GM19395 (cell line): Measurements from ENCODE around the gene AFG3L2.
A peak's percentile ranks its signal among the peaks of the same experiment; 100 is the strongest.

Experiments
- ATAC-seq: cut with Tn5 transposase; IDR thresholded peaks from one replicate; pipeline ENCODE4 v1.9.1; 2021; ENCODE audit warnings: mild to moderate bottlenecking, moderate library complexity; ENCODE audit not compliant: unreplicated experiment

The AFG3L2 gene

DNA sequence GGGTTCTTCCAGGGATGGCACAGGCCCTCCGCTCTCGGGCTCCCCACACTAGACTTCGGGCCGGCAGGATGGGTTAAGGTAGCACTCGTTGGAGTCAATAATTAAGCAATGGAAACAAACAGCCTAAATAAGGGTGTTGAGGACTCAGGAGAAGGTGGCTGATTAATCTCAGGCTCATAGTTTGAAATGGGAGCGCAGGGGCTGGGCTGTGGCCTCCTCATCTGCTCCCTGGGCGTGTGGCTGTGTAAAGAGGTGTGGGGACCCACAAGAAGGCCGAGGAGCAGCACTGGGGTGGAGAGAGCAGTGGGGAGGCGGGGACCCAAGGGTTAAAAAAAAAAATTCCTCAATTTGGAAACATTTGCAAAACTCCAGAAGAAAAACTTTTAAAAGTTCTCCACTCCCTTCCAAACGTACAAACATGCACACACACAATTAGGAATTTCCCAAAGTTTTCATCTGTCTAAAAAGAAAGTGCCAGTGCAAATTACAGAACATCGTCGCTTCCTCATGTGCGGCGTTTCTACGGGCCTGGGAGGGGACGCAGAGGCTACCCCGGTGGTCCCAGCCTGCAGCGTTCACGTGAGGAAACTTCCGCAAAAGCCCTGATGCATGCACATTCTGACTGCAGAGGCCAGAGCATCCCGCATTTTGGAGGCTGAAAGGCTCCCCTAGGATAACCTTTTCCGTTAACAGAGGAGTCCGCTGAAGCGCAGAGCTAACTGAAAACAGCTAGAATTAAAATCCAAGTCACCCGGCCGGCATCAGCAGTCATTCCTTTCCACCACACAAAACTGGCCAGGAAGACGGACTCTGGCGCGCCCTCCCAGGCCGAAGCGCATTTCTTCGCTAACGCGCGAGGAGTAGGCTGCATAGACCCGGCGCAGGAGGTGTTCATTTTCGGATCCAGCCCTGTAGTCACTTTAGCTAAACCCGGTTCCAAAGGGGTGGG, 70.0 kb downstream of the AFG3L2 start:
- ATAC-seq = peak; percentile 12

- no peak for ATAC-seq
Observed at GRCh38 chr18:12305930-12306629, 70.9 kb downstream of the AFG3L2 start.

- no peak for ATAC-seq
Observed at GRCh38 chr18:12305211-12305610, 71.8 kb downstream of the AFG3L2 start.

DNA sequence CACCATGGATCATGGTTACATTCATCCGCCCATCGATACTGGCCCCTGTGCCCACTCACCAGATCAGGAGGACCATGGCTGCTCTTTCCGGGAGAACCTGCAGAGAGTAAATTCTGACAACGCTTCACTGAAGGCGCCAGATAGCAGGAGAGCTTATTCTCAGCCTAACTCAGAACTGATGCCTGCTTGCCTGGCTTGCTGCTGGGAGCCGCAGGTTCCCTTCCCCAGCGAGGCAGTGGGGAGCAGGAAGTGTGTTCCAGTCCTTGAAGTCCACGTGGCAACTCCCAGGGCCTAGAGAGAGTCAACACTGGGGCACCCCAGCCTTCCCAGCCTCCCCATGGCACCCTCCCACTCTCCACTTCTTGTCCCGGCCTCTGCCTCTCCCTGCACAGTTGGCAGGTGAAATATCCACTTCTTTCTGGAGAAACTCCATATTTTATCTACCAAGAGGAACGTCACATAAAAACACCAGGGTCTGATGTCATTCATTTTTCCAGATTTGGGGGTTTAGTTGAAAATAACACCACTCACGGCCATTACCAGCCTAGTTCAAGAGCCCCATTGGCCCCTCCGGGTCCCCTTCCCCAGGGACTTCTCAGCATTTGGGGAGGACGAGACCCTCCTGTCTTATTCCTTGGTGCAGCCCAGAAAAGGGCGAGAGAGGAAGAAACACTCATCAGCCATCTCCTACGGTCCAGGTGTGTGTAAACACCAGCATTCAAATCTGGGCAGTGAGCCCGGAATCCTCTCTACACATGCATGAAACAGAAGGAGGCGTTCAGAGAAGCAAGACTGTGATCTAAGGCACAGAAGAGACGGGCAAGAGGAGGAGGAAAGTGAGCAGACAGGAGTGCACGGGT, 72.4 kb downstream of the AFG3L2 start:
- no peak for ATAC-seq

GRCh38 chr18:12302391-12303147, 74.5 kb downstream of the AFG3L2 start:
- no peak for ATAC-seq

GRCh38 chr18:12301263-12302005, 75.6 kb downstream of the AFG3L2 start:
- ATAC-seq = no peak

DNA sequence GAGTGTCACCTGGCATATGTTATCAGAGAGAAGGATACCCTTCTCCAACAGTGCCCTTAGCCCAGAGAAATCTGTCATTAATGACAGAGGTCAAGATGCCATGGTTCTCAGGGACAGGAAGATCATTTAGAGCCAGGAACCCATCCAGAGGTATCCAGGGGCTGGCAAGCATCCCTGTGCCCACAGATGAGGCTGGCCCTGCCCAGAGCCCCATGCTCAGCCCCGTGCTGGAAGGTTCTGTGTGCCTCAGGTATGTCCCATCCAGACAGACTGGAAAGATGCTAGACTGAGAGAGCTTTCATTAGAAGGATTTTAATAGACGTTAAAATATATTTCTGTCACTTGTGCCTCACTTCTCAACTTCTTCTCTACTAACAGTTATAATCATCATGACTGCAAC, 77.2 kb downstream of the AFG3L2 start:
- ATAC-seq = no peak

- no peak for ATAC-seq
Observed at GRCh38 chr18:12296457-12296856, 80.6 kb downstream of the AFG3L2 start.

DNA sequence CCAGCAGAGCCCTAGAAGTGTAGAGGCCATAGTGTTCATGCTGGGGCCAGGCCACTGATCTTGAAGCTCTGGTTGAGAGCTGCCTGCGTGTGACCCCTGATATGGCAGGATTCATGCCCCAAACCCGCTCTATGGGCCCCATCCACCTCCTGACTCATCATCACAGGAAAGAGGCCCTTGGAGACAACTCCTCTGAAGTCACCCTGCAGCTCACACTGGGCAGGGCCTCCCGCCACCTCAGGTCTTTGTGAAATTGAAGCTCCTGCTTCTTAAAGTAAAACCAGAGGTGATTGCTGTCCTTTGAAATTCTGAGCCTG, 81.0 kb downstream of the AFG3L2 start:
- no peak for ATAC-seq

DNA sequence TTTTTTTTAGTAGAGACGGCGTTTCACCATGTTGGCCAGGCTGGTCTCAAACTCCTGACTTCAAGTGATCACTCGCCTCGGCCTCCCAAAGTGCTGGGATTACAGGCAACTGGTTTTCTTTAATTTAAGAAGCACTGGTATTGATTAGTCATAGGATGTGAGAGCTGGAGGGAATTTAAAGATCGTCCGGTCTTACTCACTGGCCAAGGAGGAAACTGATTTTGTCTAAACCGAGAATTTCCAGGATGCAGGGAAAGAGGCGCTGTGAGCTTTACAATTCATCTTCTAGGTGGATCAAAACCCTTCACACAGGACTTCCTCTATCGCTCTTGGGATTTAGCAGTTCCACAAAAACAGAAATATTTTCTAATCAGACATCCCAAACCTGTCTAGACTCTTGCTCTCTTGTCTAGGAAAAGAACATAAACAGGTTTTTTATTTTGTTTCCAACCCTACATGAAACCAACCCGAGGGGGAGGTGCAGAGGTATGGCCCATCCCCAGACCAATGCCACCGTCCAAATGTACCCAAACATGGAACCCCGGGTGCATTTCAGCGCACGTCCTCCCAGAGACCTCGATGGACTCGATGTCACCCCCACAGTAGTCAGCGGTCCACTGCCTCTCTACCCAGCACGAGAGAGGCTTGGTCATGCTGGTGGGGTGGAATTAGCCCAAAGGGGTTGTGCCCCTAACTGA, 81.5 kb downstream of the AFG3L2 start:
- no peak for ATAC-seq

GRCh38 chr18:12293831-12294230, 83.2 kb downstream of the AFG3L2 start:
- ATAC-seq = no peak

- no peak for ATAC-seq
Observed at GRCh38 chr18:12291690-12292089, 85.3 kb downstream of the AFG3L2 start.

DNA sequence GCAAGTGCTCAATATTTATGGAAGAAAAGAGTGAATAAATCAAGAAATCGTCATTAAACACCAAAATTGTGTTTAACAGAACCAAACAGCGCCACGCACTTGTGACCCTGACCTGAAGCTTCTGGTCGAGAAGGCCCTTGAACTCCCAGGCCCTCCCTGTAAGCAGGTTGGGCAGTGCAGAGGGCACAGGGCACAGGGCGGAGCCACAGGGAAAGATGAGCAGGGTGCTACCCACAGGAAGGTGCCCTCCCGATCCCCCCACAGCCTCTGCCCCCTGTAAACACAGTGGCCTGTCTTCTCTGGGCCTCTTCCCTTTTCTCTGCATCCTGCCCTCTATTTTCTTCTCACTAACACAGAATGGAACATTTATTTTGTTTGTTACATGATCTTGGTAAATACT, 85.9 kb downstream of the AFG3L2 start:
- no peak for ATAC-seq

- ATAC-seq = no peak
Observed at GRCh38 chr18:12290086-12290485, 86.9 kb downstream of the AFG3L2 start.

DNA sequence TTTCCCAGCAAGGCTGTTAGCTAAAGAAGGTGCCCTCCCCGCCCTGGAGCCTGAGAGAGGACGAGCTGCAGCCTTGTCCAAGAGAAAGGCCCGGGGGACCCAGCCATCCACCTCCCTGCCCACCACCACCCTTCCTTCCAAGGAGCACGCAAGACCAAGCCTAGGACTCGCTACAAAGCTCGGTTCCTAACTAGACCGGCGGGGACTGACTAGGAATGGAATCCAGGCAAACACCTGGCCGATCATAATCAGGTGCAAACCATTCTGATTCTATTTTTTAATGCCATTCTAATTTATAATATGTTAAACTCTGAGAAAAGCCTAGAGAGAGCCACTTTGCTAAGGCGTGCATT, 88.6 kb downstream of the AFG3L2 start:
- ATAC-seq = no peak

GRCh38 chr18:12287684-12288402, 89.2 kb downstream of the AFG3L2 start:
- no peak for ATAC-seq

GRCh38 chr18:12287131-12287681, 89.8 kb downstream of the AFG3L2 start:
- ATAC-seq = no peak

GRCh38 chr18:12283666-12284065, 93.4 kb downstream of the AFG3L2 start:
- ATAC-seq = no peak
